HG02852 (cell line): ENCODE results near the gene CA12.
"Not testable (repeated sequence)": the region's sequence is repeated elsewhere in the genome, so short reads cannot be mapped to it uniquely, and the experiment has no call there.

Experiments
- ATAC-seq: cut with Tn5 transposase; IDR thresholded peaks from one replicate; pipeline ENCODE4 v1.9.1; 2021; ENCODE audit warnings: mild to moderate bottlenecking, moderate library complexity; ENCODE audit not compliant: unreplicated experiment

Gene CA12

GRCh38 chr15:63360170-63360569 lies 21.5 kb downstream of the CA12 start:
- ATAC-seq, result no peak

- no peak for ATAC-seq
Observed at GRCh38 chr15:63358241-63359029, 23.2 kb downstream of the CA12 start.

DNA sequence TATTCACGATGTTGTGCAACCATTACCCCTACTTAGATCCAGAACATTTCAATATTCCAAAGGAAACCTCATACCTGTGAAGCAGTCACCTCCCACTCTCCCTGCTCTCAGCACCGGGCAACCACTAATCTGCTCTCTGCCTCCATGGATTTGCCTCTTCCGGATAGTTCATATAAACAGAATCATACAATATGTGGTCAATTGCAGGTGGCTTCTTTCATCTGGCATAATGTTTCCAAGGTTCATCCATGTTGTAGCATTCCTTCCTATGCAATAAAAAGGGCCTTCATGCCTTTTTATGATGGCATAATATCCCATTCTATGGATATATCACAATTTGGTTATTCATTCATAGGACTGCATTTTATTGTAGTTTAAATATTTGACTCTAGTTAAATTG lies 23.9 kb downstream of the CA12 start:
- ATAC-seq, result no peak

- ATAC-seq, result no peak
Observed at GRCh38 chr15:63357061-63357460, 24.6 kb downstream of the CA12 start.

DNA sequence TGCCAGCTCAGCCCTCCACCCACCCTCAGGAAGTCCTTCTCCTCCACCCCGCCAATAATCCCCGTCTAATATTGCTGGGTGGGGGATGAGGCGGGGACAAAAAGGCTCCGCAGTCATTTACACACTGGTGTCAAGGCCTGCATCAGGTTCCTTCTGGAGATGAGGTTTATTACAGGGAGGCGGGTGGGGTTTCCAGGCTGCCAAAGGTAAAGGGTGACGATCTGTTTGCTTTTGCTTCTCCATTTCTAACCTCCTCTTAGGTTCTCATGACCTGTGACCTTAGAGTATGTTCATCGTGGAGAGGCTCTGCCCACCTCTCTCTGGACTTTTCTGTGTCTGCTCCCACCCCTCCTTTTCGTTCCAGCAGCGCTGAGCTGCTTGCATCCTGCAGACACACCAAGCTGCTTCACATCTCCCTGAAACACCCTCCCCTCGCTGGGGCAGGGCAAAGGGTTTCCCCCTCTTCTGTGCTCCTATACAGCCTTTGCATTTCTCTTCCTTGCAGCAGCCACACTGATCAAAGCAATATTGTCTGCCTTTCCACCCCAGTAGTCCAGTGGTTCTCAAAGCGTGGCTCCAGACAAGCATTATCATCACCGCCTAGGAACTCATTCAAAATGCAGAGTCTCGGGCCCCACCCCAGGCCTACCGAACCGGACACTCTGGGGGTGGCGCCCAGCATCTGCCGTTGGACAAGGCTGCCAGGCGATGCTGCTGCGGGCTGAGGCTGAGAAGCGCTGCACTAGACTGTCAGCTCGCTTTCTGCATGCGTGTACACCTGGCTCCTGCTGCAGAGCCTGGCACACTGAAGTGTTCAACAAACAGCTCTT lies 26.6 kb downstream of the CA12 start:
- ATAC-seq, result no peak

GRCh38 chr15:63353887-63354286 lies 27.8 kb downstream of the CA12 start:
- ATAC-seq, result no peak

DNA sequence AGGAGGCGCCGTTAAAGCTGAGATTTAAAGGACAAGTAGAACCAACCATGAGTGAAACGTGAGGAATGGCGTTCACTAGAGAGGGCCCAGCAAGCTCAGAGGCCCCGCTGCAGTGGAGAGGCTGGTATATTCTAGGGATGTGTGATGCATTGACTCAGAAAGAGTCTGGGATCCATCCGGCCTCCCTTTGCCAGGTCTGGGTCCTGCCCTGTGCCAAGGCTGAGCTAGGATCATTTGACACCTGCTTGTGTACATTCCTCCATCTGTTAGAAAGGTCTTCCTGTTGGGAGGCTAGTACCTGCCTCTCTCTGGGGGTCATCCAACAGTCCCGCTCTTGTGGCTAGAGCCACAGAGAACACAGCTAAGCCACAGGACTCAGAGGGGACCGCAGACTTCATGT lies 28.4 kb downstream of the CA12 start:
- ATAC-seq, result no peak

GRCh38 chr15:63352808-63353207 lies 28.8 kb downstream of the CA12 start:
- no peak for ATAC-seq

GRCh38 chr15:63351170-63351569 lies 30.5 kb downstream of the CA12 start:
- ATAC-seq, result no peak

- ATAC-seq, result no peak
Observed at GRCh38 chr15:63350178-63350621, 31.4 kb downstream of the CA12 start.

GRCh38 chr15:63349621-63350020 lies 32.0 kb downstream of the CA12 start:
- ATAC-seq, result no peak

DNA sequence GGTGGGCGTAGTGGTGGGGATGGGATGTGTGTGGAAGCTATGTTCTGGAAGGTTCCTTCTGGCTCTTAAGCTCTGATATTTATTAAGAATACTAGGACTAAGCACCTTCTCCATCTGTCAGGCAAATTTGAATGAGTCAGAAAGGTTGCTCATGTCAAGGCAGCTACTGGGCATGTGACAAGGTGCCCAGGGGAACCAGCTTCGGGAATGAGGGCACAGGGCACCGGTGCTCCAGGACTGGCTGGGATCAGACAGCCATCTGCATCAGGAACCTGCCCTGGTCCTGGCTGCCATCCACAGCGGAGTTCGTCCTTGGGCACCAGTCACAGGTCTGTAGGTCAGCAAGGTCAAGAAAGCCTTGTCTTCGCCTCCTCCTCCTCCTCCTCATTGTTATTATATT lies 32.5 kb downstream of the CA12 start:
- no peak for ATAC-seq

DNA sequence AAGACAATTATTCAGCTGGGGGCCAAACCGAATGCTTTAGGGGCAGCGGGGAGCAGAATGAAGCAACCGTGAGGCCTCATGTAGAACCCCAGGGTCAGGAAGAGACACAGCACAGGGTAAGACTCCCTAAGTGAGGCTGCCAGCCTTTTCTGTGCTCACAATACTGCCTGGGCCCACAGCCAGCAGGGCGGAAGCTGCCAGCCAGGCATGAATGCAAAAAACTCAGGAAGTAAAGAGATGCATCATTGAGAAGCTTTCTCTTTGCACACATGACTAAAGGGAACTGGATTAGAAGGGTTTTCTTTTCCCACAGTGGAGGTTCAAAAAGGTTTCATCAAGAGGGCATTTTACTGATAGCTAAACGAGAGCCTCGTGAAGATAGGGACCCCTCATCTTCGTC lies 33.3 kb downstream of the CA12 start:
- no peak for ATAC-seq

GRCh38 chr15:63347074-63347857 lies 34.4 kb downstream of the CA12 start:
- ATAC-seq, result no peak

DNA sequence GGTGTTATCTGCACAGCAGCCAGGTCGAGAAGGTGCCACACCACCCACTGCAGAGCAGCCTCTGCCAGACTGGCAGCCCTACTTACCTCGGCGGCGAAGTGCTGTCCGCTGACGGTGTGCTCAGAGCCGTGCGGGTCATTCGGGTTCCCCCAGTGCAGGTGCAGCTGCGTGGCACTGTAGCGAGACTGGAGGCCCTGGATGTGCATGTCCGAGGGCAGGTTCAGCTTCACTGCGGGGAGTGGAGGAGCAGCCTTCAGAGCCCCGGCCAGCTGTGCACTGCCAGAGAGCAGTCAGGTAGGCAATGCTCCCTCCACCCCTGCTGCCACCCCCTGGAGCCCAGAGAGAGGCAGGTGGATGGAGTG lies 36.3 kb downstream of the CA12 start:
- no peak for ATAC-seq

DNA sequence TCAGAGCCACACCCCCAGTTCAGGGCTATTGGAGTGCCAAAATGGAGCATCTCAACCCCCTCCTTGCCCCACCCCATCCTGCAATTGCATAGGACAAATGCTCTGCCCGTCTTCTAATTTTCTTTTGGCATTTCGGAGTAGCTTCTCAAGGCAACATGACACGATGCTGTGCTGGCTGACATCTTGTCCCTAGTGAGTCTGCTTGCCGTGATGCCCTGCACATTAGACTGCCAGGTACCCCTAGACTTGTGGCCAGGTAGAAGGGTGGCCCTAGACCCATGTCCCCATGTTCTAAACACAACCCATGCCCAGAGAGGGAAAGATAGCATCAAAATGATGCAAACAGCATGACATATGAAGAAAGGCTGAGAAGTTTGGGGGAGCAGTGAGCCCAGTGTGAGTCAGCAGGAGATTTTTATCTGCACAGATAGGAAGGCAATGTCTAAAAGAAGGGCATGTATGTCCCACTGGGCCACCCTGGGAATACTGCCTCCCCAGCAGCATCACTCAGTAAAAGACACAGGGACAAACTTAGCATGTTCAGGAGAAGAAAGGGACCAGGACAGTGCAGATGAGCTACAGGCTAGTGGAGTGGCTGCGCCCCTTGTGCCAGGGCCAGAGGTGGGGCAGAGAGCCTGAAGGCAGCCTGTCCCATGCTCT lies 36.8 kb downstream of the CA12 start:
- no peak for ATAC-seq

- not testable (repeated sequence) for ATAC-seq
Observed at GRCh38 chr15:63342996-63343562, 38.6 kb downstream of the CA12 start.

- no peak for ATAC-seq
Observed at GRCh38 chr15:63341898-63342297, 39.7 kb downstream of the CA12 start.

GRCh38 chr15:63340878-63341277 lies 40.8 kb downstream of the CA12 start:
- ATAC-seq, result no peak

- ATAC-seq, result no peak
Observed at GRCh38 chr15:63340353-63340752, 41.3 kb downstream of the CA12 start.

GRCh38 chr15:63339836-63340235 lies 41.8 kb downstream of the CA12 start:
- ATAC-seq, result no peak
